Activated CD8-positive, alpha-beta T cell treated with anti-CD3 and anti-CD28 coated beads for 36 hours (primary cell): ENCODE results near the gene ANO8. TPM values are rescaled to one million over a fixed set of nuclear protein-coding genes. Genes with fewer than 3 reads are reported as not detected.
"Not testable (repeated sequence)": the region's sequence is repeated elsewhere in the genome, so short reads cannot be mapped to it uniquely, and the experiment has no call there.

Source experiments
- ATAC-seq: fragments of 200-7000 bp; cut with Tn5 transposase; one replicate; pipeline ENCODE4 v1.10.0; 2021; ENCODE audit warnings: mild to moderate bottlenecking, moderate library complexity
- CTCF ChIA-PET: fragments of 350-600 bp; sonication (Branson Sonifier 250); formaldehyde crosslinking; loops from one replicate; lab custom pipeline; 2021; ENCODE audit warnings: antibody characterized with exemption; lab: Charles Lee
- POLR2A ChIA-PET: fragments of 350-600 bp; sonication (Branson Sonifier 250); formaldehyde crosslinking; loops from one replicate; lab custom pipeline; 2021; ENCODE audit warnings: antibody characterized with exemption; lab: Charles Lee
- DNase-seq: peaks from one replicate; pipeline ENCODE4 v3.0.0-alpha.2; 2020
- H3K27ac Mint-ChIP-seq: one replicate; pipeline ENCODE4 v1.8.0; 2021; ENCODE audit warnings: mild to moderate bottlenecking, mixed read lengths
- H3K27me3 Mint-ChIP-seq: one replicate; pipeline ENCODE4 v1.8.0; 2021; ENCODE audit warnings: mixed read lengths
- H3K36me3 Mint-ChIP-seq: one replicate; pipeline ENCODE4 v1.8.0; 2021; ENCODE audit warnings: low read depth, mixed read lengths
- H3K4me1 Mint-ChIP-seq: one replicate; pipeline ENCODE4 v1.8.0; 2021; ENCODE audit warnings: low read depth, mixed read lengths
- H3K4me3 Mint-ChIP-seq: one replicate; pipeline ENCODE4 v1.8.0; 2021; ENCODE audit warnings: mild to moderate bottlenecking, moderate library complexity, mixed read lengths
- H3K9me3 Mint-ChIP-seq: one replicate; pipeline ENCODE4 v1.8.0; 2021; ENCODE audit warnings: mixed read lengths
- CTCF ChIP-seq: fragments of 200-600 bp; IDR thresholded peaks from one replicate; pipeline ENCODE4 v1.8.0; 2022; ENCODE audit warnings: antibody characterized with exemption, mild to moderate bottlenecking
- intact Hi-C: fragments of 100-400 bp; cut with micrococcal nuclease; formaldehyde crosslinking; loops from one replicate; pipeline ENCODE4 v1.10.0; 2022
- total RNA-seq, 2 experiments: library from RNA; stranded (reverse); gene quantifications; one replicate each; pipeline ENCODE4 v1.2.3, GENCODE V29; 2021

The ANO8 gene
- total RNA-seq, 2 experiments from 2014 or later: 5.4 TPM

- Mint-ChIP-seq H3K36me3 (no peaks in the 10 kb centered on the region), H3K4me1 (no peaks in the 10 kb centered on the region), H3K27ac (no peak within 1 kb of the TSS), H3K27me3 (peaks cover 5% of the 10 kb centered on the region), H3K9me3 (no peaks in the 10 kb centered on the region), H3K4me3 (no peak within 1 kb of the TSS)
- DNase-seq: no peak
- CTCF ChIA-PET: interaction anchor here (1.1 to 2.0 kb wide), 2 partner anchors 9 to 14 kb away, joined by 3 to 7 read pairs; no protein-coding TSS in a partner anchor
- intact Hi-C loops: no loop called here
- ATAC-seq: no peak
- POLR2A ChIA-PET: interaction anchor here (1.0 kb wide), 1 partner anchor 11 kb away, joined by 3 read pairs; no protein-coding TSS in a partner anchor
- TF ChIP-seq CTCF: no peak
Observed at GRCh38 chr19:17376935-17377600, 42.4 kb upstream of the ANO8 start, which contains the start of gene PLVAP. PLVAP (minus strand) TSS chr19:17377342; CDS start chr19:17377288, 54 bp downstream.

DNA sequence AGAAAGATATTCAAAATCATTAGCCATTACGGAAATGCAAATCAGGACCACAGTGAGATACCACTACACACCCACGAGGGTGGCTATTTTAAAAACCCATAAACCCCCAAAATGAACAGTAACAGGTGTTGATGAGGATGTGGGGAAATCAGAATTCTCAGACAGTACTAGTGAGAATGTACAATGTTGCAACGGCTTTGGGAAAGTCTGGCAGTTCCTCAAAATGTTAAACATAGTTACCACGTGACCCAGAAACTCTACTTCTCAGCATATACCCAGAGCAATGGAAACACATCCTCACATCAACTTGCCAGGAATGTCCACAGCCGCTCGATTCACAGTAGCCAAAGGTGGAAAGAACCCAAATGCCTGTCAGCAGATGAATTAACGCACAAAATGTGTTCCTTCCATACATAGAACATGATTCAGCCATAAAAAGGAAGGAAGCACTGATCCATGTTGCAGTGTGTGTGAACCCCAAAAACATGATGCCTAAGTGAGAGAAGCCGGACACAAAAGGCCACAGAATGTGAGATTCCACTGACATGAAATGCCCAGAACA is 35.5 kb upstream of the ANO8 start:
- peaks cover 7% of the 10 kb centered on the region for H3K27me3 Mint-ChIP-seq
- TF ChIP-seq CTCF: no peak
- CTCF ChIA-PET: interaction anchor here (4.5 kb wide), 1 partner anchor 15 kb away, joined by 21 read pairs; no protein-coding TSS in a partner anchor
- ATAC-seq (peak; percentile 34), DNase-seq (no peak)
- no peaks in the 10 kb centered on the region for H3K36me3 Mint-ChIP-seq
- H3K9me3 Mint-ChIP-seq: no peaks in the 10 kb centered on the region
- H3K4me1 Mint-ChIP-seq: peaks cover 7% of the 10 kb centered on the region
- no peak overlapping the region for H3K27ac Mint-ChIP-seq
- H3K4me3 Mint-ChIP-seq: no peak overlapping the region
- intact Hi-C loops: no loop called here
- POLR2A ChIA-PET: no interaction called here

DNA sequence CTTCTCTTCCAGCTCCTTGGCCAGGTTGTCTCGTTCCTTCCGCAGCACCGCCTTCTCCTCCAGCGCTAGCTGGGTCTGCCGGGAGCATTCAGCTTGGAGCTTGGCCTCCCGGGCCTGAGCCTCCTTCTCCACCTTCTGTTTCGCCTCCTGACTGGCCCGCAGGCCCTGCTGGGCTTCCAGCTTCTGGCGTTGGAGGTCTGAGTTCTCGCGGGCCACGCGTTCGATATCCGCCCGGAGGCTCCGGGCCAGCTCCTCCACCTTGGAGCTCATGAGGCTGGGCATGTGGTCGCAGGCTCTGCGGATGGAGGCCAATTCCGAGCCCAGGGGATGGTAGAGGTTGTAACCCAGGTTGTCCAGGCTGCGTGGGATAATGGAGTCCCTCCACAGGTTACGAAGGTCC is 30.7 kb upstream of the ANO8 start:
- intact Hi-C loops: no loop called here
- POLR2A ChIA-PET: interaction anchor here (1.1 kb wide), 1 partner anchor 11 kb away, joined by 3 read pairs; no protein-coding TSS in a partner anchor
- Mint-ChIP-seq H3K4me3 (no peak overlapping the region), H3K36me3 (no peaks in the 10 kb centered on the region), H3K9me3 (no peaks in the 10 kb centered on the region), H3K4me1 (peaks cover 5% of the 10 kb centered on the region), H3K27me3 (peaks cover 5% of the 10 kb centered on the region), H3K27ac (no peak overlapping the region)
- CTCF ChIA-PET: interaction anchor here (1.2 to 4.3 kb wide), 3 partner anchors 20 to 25 kb away, joined by 3 to 25 read pairs (median 3); no protein-coding TSS in a partner anchor
- no peak for TF ChIP-seq CTCF
- DNase-seq (no peak), ATAC-seq (no peak)

DNA sequence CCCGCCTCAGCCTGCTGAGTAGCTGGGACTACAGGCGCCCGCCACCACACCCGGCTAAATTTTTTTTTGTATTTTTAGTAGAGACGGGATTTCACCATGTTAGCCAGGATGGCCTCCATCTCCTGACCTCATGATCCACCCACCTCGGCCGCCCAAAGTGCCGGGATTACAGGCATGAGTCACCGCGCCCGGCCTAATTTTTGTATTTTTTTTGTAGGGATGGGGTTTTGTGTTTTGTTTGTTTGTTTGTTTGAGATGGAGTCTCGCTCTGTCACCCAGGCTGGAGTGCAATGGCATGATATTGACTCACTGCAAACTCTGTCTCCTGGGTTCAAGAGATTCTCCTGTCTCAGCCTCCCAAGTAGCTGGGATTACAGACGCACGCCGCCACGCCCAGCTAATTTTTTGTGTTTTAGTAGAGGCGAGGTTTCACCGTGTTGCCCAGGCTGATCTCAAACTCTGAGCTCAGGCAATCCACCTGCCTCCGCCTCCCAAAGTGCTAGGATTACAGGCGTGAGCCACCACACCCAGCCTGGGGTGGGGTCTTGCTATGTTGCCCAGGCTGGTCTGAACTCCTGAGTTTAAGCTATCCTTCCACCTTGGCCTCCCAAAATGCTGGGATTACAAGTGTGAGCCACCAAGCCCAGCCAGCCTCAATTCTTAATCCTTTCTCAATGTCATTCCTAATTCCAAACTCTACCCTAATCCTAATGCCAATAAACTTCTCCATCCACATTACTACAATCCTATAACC is 29.4 kb upstream of the ANO8 start:
- H3K4me1 Mint-ChIP-seq, H3K36me3 Mint-ChIP-seq, H3K27ac Mint-ChIP-seq, ATAC-seq, POLR2A ChIA-PET, intact Hi-C loops, H3K9me3 Mint-ChIP-seq, DNase-seq, H3K4me3 Mint-ChIP-seq, H3K27me3 Mint-ChIP-seq: not testable (repeated sequence)
- CTCF ChIA-PET: interaction anchor here (0.6 to 4.3 kb wide), 3 partner anchors 18 to 26 kb away, joined by 3 to 25 read pairs (median 3); no protein-coding TSS in a partner anchor

GRCh38 chr19:17359905-17360800 is 25.5 kb upstream of the ANO8 start:
- H3K27me3 Mint-ChIP-seq: no peaks in the 10 kb centered on the region

More at GRCh38 chr19:17359905-17360800, 25.5 kb upstream of the ANO8 start:
- ATAC-seq: no peak
- ChIA-PET POLR2A (no interaction called here), CTCF (no interaction called here)
- DNase-seq: no peak
- intact Hi-C loops: no loop called here
- Mint-ChIP-seq H3K4me1 (no peaks in the 10 kb centered on the region), H3K9me3 (no peaks in the 10 kb centered on the region), H3K27ac (no peak overlapping the region), H3K36me3 (no peaks in the 10 kb centered on the region), H3K4me3 (no peak overlapping the region)
- no peak for TF ChIP-seq CTCF
